K562 (cell line): Measurements from ENCODE around the gene RCC1. TPM values are rescaled to one million over a fixed set of nuclear protein-coding genes. Genes with fewer than 3 reads are reported as not detected.
A peak's percentile ranks its signal among the peaks of the same experiment; 100 is the strongest.

Experiments
- COPS2 ChIP-seq: fragments of 450-650 bp; conservative IDR thresholded peaks from 2 replicates; pipeline ENCODE4 v1.6.1; 2016; ENCODE audit warnings: mild to moderate bottlenecking, moderate library complexity
- DMBX1 ChIP-seq: fragments of 250-450 bp; sonication (Bioruptor Pico); IDR thresholded peaks from 2 replicates; pipeline ENCODE4 v1.8.0; 2022; ENCODE audit warnings: inconsistent platforms, mild to moderate bottlenecking, moderate library complexity, borderline replicate concordance
- IRF2 ChIP-seq: sonication (generic); formaldehyde crosslinking; IDR thresholded peaks from 2 replicates; pipeline ENCODE4 v1.8.1; 2022; ENCODE audit warnings: mild to moderate bottlenecking, missing genetic modification reagents
- NFE2L1 ChIP-seq: fragments of 450-650 bp; IDR thresholded peaks from 2 replicates; pipeline ENCODE4 v1.6.1; 2016; ENCODE audit warnings: missing genetic modification characterization, low read depth, mild to moderate bottlenecking, missing compliant biosample characterization, moderate library complexity, borderline replicate concordance
- NFIX ChIP-seq: fragments of 250-450 bp; sonication (Bioruptor Pico); IDR thresholded peaks from 2 replicates; pipeline ENCODE4 v1.4.0; 2020; ENCODE audit warnings: low read depth, mild to moderate bottlenecking, moderate library complexity
- RBFOX2 ChIP-seq: fragments of 200-400 bp; formaldehyde crosslinking; IDR thresholded peaks from 2 replicates; pipeline ENCODE4 v1.6.1; 2017; ENCODE audit warnings: low read depth, mild to moderate bottlenecking, low read length, moderate library complexity
- ZBED1 ChIP-seq: IDR thresholded peaks from 2 replicates; pipeline ENCODE4 v1.6.1; 2014
- polyA plus RNA-seq, 8 experiments: library from polyadenylated mRNA; depleted of rRNA in 4 of 8; stranded (reverse) in 5 of 8; unstranded in 3 of 8; fragments of >200 nt; fragmentation: Nextera tagmentation in 2 of 8; fragmentation: Illumina TruSeq in 1 of 8; extraction: Ambion mirVana in 2 of 8; extraction: Trizol in 1 of 8; gene quantifications; 2 replicates each; pipeline versions ENCODE4 v1.2.1 to v1.2.3, GENCODE V29; 2011 to 2014; ENCODE audit warnings: inconsistent platforms in 1 of 8, missing spikeins in 1 of 8
- total RNA-seq, 7 experiments: library from RNA; depleted of rRNA in 6 of 7; stranded (reverse); fragments of >200 nt in 6 of 7; fragmentation: Illumina TruSeq in 2 of 7; extraction: Trizol in 2 of 7; gene quantifications; 2 replicates each; pipeline versions ENCODE4 v1.2.1 to v1.2.3, GENCODE V29; 2011 to 2021; ENCODE audit warnings: low replicate concordance in 1 of 7
- TF ChIP-seq, protein P1 (sequence below): fragments of 250-450 bp; sonication (Bioruptor Pico); IDR thresholded peaks from 2 replicates; pipeline ENCODE4 v1.8.0; 2022; ENCODE audit warnings: inconsistent platforms, mild to moderate bottlenecking, moderate library complexity, borderline replicate concordance
- TF ChIP-seq, protein P2 (sequence below): fragments of 250-450 bp; sonication (Bioruptor Pico); IDR thresholded peaks from 2 replicates; pipeline ENCODE4 v1.5.0; 2021
- TF ChIP-seq, protein P3 (sequence below): sonication (generic); formaldehyde crosslinking; IDR thresholded peaks from 2 replicates; pipeline ENCODE4 v1.8.0; 2022; ENCODE audit warnings: mild to moderate bottlenecking, missing genetic modification reagents
- TF ChIP-seq, protein P4 (sequence below): sonication (generic); formaldehyde crosslinking; IDR thresholded peaks from 2 replicates; pipeline ENCODE4 v1.8.1; 2023; ENCODE audit warnings: missing genetic modification reagents, mild to moderate bottlenecking, borderline replicate concordance
- TF ChIP-seq, protein P5 (sequence below): fragments of 250-450 bp; sonication (Bioruptor Pico); IDR thresholded peaks from 2 replicates; pipeline ENCODE4 v1.8.0; 2021; ENCODE audit warnings: mild to moderate bottlenecking, moderate library complexity
- TF ChIP-seq, protein P6 (sequence below): sonication (generic); formaldehyde crosslinking; IDR thresholded peaks from 2 replicates; pipeline ENCODE4 v1.8.1; 2022; ENCODE audit warnings: missing genetic modification reagents

The RCC1 gene
- total and polyA plus RNA-seq, 9 of the 15 experiments (the other 6 are each of a cell fraction or from before 2014, with no cell fraction given): 16.4 to 202 (median 107) TPM

DNA sequence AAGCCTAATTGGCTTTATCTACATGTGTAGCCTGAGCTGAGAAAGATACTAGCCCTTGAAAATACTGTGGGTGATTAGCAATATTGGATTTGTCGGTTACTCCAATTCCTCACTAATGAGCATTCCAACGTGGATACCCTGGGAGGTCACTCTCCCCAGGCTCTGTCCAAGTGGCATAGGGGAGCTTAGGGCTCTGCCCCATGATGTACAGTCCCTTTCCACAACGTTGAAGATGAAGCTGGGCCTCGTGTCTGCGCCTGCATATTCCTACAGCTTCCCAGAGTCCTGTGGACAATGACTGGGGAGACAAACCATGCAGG is 2.6 kb downstream of the RCC1 start (continued):
- TF ChIP-seq, protein P1, sequence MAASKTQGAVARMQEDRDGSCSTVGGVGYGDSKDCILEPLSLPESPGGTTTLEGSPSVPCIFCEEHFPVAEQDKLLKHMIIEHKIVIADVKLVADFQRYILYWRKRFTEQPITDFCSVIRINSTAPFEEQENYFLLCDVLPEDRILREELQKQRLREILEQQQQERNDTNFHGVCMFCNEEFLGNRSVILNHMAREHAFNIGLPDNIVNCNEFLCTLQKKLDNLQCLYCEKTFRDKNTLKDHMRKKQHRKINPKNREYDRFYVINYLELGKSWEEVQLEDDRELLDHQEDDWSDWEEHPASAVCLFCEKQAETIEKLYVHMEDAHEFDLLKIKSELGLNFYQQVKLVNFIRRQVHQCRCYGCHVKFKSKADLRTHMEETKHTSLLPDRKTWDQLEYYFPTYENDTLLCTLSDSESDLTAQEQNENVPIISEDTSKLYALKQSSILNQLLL (CRISPR knock-in tag): no peak
- TF ChIP-seq DMBX1 (no peak), RBFOX2 (peak; percentile 68; the same call in 1 of the 2 replicates), ZBED1 (no peak), NFE2L1 (tag) (no peak), COPS2 (no peak), IRF2 (no peak), NFIX (CRISPR knock-in tag) (no peak)
- TF ChIP-seq, protein P2, sequence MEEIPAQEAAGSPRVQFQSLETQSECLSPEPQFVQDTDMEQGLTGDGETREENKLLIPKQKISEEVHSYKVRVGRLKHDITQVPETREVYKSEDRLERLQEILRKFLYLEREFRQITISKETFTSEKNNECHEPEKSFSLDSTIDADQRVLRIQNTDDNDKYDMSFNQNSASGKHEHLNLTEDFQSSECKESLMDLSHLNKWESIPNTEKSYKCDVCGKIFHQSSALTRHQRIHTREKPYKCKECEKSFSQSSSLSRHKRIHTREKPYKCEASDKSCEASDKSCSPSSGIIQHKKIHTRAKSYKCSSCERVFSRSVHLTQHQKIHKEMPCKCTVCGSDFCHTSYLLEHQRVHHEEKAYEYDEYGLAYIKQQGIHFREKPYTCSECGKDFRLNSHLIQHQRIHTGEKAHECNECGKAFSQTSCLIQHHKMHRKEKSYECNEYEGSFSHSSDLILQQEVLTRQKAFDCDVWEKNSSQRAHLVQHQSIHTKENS (CRISPR knock-in tag): no peak
- TF ChIP-seq, protein P3, sequence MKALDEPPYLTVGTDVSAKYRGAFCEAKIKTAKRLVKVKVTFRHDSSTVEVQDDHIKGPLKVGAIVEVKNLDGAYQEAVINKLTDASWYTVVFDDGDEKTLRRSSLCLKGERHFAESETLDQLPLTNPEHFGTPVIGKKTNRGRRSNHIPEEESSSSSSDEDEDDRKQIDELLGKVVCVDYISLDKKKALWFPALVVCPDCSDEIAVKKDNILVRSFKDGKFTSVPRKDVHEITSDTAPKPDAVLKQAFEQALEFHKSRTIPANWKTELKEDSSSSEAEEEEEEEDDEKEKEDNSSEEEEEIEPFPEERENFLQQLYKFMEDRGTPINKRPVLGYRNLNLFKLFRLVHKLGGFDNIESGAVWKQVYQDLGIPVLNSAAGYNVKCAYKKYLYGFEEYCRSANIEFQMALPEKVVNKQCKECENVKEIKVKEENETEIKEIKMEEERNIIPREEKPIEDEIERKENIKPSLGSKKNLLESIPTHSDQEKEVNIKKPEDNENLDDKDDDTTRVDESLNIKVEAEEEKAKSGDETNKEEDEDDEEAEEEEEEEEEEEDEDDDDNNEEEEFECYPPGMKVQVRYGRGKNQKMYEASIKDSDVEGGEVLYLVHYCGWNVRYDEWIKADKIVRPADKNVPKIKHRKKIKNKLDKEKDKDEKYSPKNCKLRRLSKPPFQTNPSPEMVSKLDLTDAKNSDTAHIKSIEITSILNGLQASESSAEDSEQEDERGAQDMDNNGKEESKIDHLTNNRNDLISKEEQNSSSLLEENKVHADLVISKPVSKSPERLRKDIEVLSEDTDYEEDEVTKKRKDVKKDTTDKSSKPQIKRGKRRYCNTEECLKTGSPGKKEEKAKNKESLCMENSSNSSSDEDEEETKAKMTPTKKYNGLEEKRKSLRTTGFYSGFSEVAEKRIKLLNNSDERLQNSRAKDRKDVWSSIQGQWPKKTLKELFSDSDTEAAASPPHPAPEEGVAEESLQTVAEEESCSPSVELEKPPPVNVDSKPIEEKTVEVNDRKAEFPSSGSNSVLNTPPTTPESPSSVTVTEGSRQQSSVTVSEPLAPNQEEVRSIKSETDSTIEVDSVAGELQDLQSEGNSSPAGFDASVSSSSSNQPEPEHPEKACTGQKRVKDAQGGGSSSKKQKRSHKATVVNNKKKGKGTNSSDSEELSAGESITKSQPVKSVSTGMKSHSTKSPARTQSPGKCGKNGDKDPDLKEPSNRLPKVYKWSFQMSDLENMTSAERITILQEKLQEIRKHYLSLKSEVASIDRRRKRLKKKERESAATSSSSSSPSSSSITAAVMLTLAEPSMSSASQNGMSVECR (CRISPR knock-in tag): no peak
- TF ChIP-seq, protein P4, sequence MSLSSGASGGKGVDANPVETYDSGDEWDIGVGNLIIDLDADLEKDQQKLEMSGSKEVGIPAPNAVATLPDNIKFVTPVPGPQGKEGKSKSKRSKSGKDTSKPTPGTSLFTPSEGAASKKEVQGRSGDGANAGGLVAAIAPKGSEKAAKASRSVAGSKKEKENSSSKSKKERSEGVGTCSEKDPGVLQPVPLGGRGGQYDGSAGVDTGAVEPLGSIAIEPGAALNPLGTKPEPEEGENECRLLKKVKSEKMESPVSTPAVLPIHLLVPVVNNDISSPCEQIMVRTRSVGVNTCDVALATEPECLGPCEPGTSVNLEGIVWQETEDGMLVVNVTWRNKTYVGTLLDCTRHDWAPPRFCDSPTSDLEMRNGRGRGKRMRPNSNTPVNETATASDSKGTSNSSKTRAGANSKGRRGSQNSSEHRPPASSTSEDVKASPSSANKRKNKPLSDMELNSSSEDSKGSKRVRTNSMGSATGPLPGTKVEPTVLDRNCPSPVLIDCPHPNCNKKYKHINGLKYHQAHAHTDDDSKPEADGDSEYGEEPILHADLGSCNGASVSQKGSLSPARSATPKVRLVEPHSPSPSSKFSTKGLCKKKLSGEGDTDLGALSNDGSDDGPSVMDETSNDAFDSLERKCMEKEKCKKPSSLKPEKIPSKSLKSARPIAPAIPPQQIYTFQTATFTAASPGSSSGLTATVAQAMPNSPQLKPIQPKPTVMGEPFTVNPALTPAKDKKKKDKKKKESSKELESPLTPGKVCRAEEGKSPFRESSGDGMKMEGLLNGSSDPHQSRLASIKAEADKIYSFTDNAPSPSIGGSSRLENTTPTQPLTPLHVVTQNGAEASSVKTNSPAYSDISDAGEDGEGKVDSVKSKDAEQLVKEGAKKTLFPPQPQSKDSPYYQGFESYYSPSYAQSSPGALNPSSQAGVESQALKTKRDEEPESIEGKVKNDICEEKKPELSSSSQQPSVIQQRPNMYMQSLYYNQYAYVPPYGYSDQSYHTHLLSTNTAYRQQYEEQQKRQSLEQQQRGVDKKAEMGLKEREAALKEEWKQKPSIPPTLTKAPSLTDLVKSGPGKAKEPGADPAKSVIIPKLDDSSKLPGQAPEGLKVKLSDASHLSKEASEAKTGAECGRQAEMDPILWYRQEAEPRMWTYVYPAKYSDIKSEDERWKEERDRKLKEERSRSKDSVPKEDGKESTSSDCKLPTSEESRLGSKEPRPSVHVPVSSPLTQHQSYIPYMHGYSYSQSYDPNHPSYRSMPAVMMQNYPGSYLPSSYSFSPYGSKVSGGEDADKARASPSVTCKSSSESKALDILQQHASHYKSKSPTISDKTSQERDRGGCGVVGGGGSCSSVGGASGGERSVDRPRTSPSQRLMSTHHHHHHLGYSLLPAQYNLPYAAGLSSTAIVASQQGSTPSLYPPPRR (CRISPR knock-in tag): no peak
- TF ChIP-seq, protein P5, sequence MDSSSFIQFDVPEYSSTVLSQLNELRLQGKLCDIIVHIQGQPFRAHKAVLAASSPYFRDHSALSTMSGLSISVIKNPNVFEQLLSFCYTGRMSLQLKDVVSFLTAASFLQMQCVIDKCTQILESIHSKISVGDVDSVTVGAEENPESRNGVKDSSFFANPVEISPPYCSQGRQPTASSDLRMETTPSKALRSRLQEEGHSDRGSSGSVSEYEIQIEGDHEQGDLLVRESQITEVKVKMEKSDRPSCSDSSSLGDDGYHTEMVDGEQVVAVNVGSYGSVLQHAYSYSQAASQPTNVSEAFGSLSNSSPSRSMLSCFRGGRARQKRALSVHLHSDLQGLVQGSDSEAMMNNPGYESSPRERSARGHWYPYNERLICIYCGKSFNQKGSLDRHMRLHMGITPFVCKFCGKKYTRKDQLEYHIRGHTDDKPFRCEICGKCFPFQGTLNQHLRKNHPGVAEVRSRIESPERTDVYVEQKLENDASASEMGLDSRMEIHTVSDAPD (CRISPR knock-in tag): no peak
- TF ChIP-seq, protein P6, sequence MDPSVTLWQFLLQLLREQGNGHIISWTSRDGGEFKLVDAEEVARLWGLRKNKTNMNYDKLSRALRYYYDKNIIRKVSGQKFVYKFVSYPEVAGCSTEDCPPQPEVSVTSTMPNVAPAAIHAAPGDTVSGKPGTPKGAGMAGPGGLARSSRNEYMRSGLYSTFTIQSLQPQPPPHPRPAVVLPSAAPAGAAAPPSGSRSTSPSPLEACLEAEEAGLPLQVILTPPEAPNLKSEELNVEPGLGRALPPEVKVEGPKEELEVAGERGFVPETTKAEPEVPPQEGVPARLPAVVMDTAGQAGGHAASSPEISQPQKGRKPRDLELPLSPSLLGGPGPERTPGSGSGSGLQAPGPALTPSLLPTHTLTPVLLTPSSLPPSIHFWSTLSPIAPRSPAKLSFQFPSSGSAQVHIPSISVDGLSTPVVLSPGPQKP (CRISPR knock-in tag): no peak
